ENCODE data around the gene LIPC.

DNA sequence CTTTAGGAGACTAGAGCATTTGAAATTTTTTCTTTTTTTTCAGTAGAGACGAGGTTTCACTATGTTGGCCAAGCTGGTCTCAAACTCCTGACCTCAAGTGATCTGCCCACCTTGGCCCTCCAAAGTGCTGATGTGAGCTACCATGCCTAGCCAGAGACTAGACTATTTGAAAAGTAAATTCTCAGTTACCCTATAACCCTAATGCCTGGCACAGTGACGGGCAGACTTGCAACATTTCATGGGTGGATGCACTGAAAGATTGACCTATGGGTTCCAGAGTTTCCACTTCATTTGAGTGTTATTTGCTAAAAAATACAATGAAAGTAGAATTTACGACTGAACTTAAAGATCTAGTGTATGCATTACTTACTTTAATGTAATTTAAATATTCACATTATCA lies 45.7 kb upstream of the LIPC start:
- TF ChIP-seq EZH2 (IDR thresholded peaks at IDR 0.05; ENCODE audit: low read depth, unreplicated experiment) (no peak), CREB1 (CRISPR knock-in tag; IDR thresholded peaks at IDR 0.05; ENCODE audit: low read depth) (no peak), EZH2phosphoT487 (IDR thresholded peaks at IDR 0.05; ENCODE audit: unreplicated experiment) (no peak), POLR2AphosphoS5 (IDR thresholded peaks at IDR 0.05; ENCODE audit: low read depth) (no peak), JUNB (IDR thresholded peaks at IDR 0.05; ENCODE audit: unreplicated experiment) (no peak), ZNF114 (CRISPR knock-in tag; IDR thresholded peaks at IDR 0.05) (no peak), ZNF331 (CRISPR knock-in tag; IDR thresholded peaks at IDR 0.05; ENCODE audit: low read depth) (no peak)
- TF ChIP-seq, protein P1, sequence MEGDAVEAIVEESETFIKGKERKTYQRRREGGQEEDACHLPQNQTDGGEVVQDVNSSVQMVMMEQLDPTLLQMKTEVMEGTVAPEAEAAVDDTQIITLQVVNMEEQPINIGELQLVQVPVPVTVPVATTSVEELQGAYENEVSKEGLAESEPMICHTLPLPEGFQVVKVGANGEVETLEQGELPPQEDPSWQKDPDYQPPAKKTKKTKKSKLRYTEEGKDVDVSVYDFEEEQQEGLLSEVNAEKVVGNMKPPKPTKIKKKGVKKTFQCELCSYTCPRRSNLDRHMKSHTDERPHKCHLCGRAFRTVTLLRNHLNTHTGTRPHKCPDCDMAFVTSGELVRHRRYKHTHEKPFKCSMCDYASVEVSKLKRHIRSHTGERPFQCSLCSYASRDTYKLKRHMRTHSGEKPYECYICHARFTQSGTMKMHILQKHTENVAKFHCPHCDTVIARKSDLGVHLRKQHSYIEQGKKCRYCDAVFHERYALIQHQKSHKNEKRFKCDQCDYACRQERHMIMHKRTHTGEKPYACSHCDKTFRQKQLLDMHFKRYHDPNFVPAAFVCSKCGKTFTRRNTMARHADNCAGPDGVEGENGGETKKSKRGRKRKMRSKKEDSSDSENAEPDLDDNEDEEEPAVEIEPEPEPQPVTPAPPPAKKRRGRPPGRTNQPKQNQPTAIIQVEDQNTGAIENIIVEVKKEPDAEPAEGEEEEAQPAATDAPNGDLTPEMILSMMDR (conservative IDR thresholded peaks at IDR 0.05; ENCODE audit: low read depth in 2 of 2): no peak
- TF ChIP-seq, protein P2, sequence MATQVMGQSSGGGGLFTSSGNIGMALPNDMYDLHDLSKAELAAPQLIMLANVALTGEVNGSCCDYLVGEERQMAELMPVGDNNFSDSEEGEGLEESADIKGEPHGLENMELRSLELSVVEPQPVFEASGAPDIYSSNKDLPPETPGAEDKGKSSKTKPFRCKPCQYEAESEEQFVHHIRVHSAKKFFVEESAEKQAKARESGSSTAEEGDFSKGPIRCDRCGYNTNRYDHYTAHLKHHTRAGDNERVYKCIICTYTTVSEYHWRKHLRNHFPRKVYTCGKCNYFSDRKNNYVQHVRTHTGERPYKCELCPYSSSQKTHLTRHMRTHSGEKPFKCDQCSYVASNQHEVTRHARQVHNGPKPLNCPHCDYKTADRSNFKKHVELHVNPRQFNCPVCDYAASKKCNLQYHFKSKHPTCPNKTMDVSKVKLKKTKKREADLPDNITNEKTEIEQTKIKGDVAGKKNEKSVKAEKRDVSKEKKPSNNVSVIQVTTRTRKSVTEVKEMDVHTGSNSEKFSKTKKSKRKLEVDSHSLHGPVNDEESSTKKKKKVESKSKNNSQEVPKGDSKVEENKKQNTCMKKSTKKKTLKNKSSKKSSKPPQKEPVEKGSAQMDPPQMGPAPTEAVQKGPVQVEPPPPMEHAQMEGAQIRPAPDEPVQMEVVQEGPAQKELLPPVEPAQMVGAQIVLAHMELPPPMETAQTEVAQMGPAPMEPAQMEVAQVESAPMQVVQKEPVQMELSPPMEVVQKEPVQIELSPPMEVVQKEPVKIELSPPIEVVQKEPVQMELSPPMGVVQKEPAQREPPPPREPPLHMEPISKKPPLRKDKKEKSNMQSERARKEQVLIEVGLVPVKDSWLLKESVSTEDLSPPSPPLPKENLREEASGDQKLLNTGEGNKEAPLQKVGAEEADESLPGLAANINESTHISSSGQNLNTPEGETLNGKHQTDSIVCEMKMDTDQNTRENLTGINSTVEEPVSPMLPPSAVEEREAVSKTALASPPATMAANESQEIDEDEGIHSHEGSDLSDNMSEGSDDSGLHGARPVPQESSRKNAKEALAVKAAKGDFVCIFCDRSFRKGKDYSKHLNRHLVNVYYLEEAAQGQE (IDR thresholded peaks at IDR 0.05; ENCODE audit: unreplicated experiment): no peak
